Endothelial cell of umbilical vein (primary cell): ENCODE measurements around the gene MORN5. TPM values are rescaled to one million over a fixed set of nuclear protein-coding genes. Genes with fewer than 3 reads are reported as not detected.

Experiments used
- BruUV-seq: library from RNA; stranded (reverse); fragments of 400-500 nt; replicated peaks from 2 replicates; lab custom pipeline; 2021; lab: Mats Ljungman, UMichigan
- CTCF ChIA-PET: fragments of 300-600, 350-600 bp; sonication (Branson Sonifier 250); formaldehyde crosslinking; loops from one replicate; lab custom pipeline; 2021; ENCODE audit warnings: antibody characterized with exemption, inconsistent platforms; lab: Charles Lee
- POLR2A ChIA-PET: fragments of 300-600, 350-600 bp; sonication (Branson Sonifier 250); formaldehyde crosslinking; loops from one replicate; lab custom pipeline; 2021; ENCODE audit warnings: antibody characterized with exemption, inconsistent platforms; lab: Charles Lee
- DNase-seq: peaks from one replicate; pipeline ENCODE4 v3.0.0-alpha.2; 2011; ENCODE audit warnings: low read depth, low spot score
- FAIRE-seq: peaks from 2 replicates; lab custom pipeline; 2011; peaks lifted over from hg19 to GRCh38; lab: Jason Lieb, UNC
- H2AFZ ChIP-seq: 2 replicates; pipeline ENCODE4 v1.6.0; 2012; ENCODE audit warnings: low read depth, low read length, control low read depth, inconsistent platforms
- H3K27ac ChIP-seq: 2 replicates; pipeline ENCODE4 v1.5.1; 2011; ENCODE audit warnings: low read depth, mild to moderate bottlenecking, control low read depth, low read length, moderate library complexity; ENCODE audit not compliant: insufficient read depth
- H3K27me3 ChIP-seq, 2 experiments: 2 replicates each; pipeline versions ENCODE4 v1.6.0 to v1.6.1; 2011; ENCODE audit warnings: low read length in 2 of 2, mixed read lengths in 1 of 2; ENCODE audit not compliant: control insufficient read depth in 2 of 2, insufficient read depth in 2 of 2
- H3K36me3 ChIP-seq, 2 experiments: 2 replicates in 1 of 2; 3 replicates in 1 of 2; pipeline ENCODE4 v1.5.1; 2011; ENCODE audit warnings: low read length in 2 of 2, mild to moderate bottlenecking in 1 of 2, moderate library complexity in 1 of 2; ENCODE audit not compliant: control insufficient read depth in 2 of 2, insufficient read depth in 2 of 2; ENCODE audit errors: extremely low read depth in 1 of 2
- H3K4me1 ChIP-seq: 3 replicates; pipeline ENCODE4 v1.5.1; 2011; ENCODE audit warnings: mild to moderate bottlenecking, low read length; ENCODE audit not compliant: control insufficient read depth, insufficient read depth; ENCODE audit errors: extremely low read depth
- H3K4me2 ChIP-seq: 2 replicates; pipeline ENCODE4 v1.6.1; 2011; ENCODE audit warnings: low read length, control low read depth, mixed read lengths; ENCODE audit not compliant: insufficient read depth
- H3K4me3 ChIP-seq, 3 experiments: fragments of 200-600 bp in 1 of 3; sonication (generic), shearing (Covaris generic) in 1 of 3; replicated peaks in 1 of 3; 2 replicates each; pipeline ENCODE4 v1.5.1; 2011 to 2016; ENCODE audit warnings: control low read depth in 3 of 3, low read length in 3 of 3, mild to moderate bottlenecking in 2 of 3, inconsistent platforms in 1 of 3, low read depth in 1 of 3, moderate library complexity in 1 of 3; ENCODE audit not compliant: insufficient read depth in 1 of 3
- H3K79me2 ChIP-seq: 2 replicates; pipeline ENCODE4 v1.6.0; 2012; ENCODE audit warnings: low read length, inconsistent platforms; ENCODE audit not compliant: control insufficient read depth, insufficient read depth
- H3K9ac ChIP-seq: replicated peaks from 2 replicates; pipeline ENCODE3; 2011; ENCODE audit warnings: low read length, control low read depth; ENCODE audit not compliant: insufficient read depth; ENCODE audit errors: extremely low read depth
- H3K9me1 ChIP-seq: replicated peaks from 3 replicates; pipeline ENCODE4 v1.6.0; 2011; ENCODE audit warnings: mild to moderate bottlenecking, low read length; ENCODE audit not compliant: control insufficient read depth, insufficient read depth; ENCODE audit errors: extremely low read depth
- H3K9me3 ChIP-seq: replicated peaks from 2 replicates; pipeline ENCODE4 v1.5.1; 2012; ENCODE audit warnings: low read length, inconsistent platforms; ENCODE audit not compliant: control insufficient read depth, insufficient read depth
- H4K20me1 ChIP-seq: replicated peaks from 2 replicates; pipeline ENCODE3; 2011; ENCODE audit warnings: mild to moderate bottlenecking, low read length; ENCODE audit not compliant: control insufficient read depth, insufficient read depth; ENCODE audit errors: extremely low read depth
- EZH2 ChIP-seq: IDR thresholded peaks from 2 replicates; pipeline ENCODE4 v1.6.1; 2012; ENCODE audit warnings: borderline replicate concordance, low read depth, mild to moderate bottlenecking, moderate library complexity, low read length, inconsistent platforms; ENCODE audit not compliant: severe bottlenecking
- FOS ChIP-seq: IDR thresholded peaks from 2 replicates; pipeline ENCODE4 v1.6.1; 2011; ENCODE audit warnings: mild to moderate bottlenecking, low read length, moderate library complexity, borderline replicate concordance; ENCODE audit not compliant: insufficient read depth
- GATA2 ChIP-seq: IDR thresholded peaks from 2 replicates; pipeline ENCODE4 v1.7.0; 2011; ENCODE audit warnings: low read depth, mild to moderate bottlenecking, moderate library complexity, mixed read lengths, low read length; ENCODE audit not compliant: insufficient read length, insufficient read depth
- JUN ChIP-seq: IDR thresholded peaks from 2 replicates; pipeline ENCODE4 v1.6.1; 2011; ENCODE audit warnings: borderline replicate concordance, low read depth; ENCODE audit not compliant: insufficient read length, insufficient read depth
- MYC ChIP-seq: IDR thresholded peaks from one replicate; pipeline ENCODE4 v1.6.1; 2011; ENCODE audit warnings: mild to moderate bottlenecking, low read depth, low read length
- POLR2A ChIP-seq: IDR thresholded peaks from 2 replicates; pipeline ENCODE4 v1.6.1; 2012; ENCODE audit warnings: low read depth, mild to moderate bottlenecking, control low read depth, low read length
- POLR2AphosphoS5 ChIP-seq: IDR thresholded peaks from 2 replicates; pipeline ENCODE4 v1.6.1; 2012; ENCODE audit warnings: low read depth, mild to moderate bottlenecking, control low read depth, low read length, moderate library complexity; ENCODE audit not compliant: insufficient read depth
- dilution Hi-C: fragments of 300-500 bp; cut with MboI; formaldehyde crosslinking; loops from one replicate; pipeline ENCODE4 v1.15.0; 2019; ENCODE audit warnings: low sequenced_read_pairs; ENCODE audit not compliant: extremely low pct_ligation_motif_present
- intact Hi-C: fragments of 100-400 bp; cut with micrococcal nuclease; formaldehyde crosslinking; loops from one replicate; pipeline ENCODE4 v1.10.0; 2022
- polyA plus RNA-seq, 4 experiments: library from polyadenylated mRNA; depleted of rRNA in 3 of 4; stranded (reverse) in 3 of 4; unstranded in 1 of 4; fragments of >200 nt; gene quantifications; 2 replicates each; pipeline versions ENCODE4 v1.2.1 to v1.2.3, GENCODE V29; 2011 to 2012; ENCODE audit warnings: missing spikeins in 1 of 4
- total RNA-seq: library from RNA; stranded (reverse); gene quantifications from 2 replicates; pipeline ENCODE4 v1.2.3, GENCODE V29; 2021
- TF ChIP-seq, protein P1 (sequence below), 2 donors: IDR thresholded peaks; 1 replicate in 1 of 2; 2 replicates in 1 of 2; pipeline ENCODE4 v1.5.1; 2011; ENCODE audit warnings: low read length in 2 of 2, mild to moderate bottlenecking in 2 of 2, moderate library complexity in 2 of 2, control low read depth in 1 of 2, inconsistent platforms in 1 of 2, low read depth in 1 of 2; ENCODE audit not compliant: insufficient read depth in 1 of 2; ENCODE audit errors: extremely low read depth in 1 of 2
- TF ChIP-seq, protein P2 (sequence below): IDR thresholded peaks from 2 replicates; pipeline ENCODE4 v1.6.1; 2011; ENCODE audit not compliant: insufficient read depth, insufficient read length

Gene MORN5
- total and polyA plus RNA-seq, 2 donors (not counting 3 experiments of a cell fraction or from before 2014, with no cell fraction given), result not detected

DNA sequence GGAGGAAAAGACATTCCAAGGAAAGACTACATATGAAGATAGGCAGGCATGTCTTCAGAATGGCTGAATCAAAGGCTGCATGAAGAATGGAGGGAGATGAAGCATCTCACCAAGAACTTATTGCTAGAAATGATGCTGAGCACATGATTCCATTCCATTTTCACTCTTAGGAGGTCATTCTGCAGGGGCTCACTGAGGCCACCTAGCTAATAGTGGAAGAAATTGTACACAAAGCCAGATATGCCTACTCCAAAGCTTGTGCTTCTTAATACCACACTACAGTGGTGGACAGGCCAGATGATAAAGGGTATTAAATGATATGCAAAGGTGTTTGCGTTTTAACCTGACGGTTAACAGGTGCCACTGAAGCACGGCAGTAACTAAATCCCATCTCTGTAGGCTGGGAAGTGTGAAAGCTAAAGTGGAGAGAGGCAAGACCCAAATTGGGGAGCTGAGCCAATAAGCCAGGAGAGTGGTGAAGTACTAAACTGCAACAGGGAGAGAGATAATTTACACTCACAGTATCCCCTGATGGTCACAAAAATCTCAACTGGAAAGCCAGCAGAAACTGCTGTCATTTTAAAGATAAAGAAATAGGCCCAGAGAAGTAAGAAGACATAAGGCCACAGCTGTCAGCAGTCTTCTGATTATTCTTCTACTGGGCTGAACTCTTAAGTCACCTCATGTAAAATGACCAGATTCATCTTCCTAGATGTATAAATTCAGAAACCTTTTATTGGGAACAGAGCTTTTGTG is 14.7 kb upstream of the MORN5 start:
- BruUV-seq, result no TSS peak
- Histone ChIP-seq H3K9ac (no peak overlapping the region), H3K36me3 (peaks cover 4 to 7% of the 10 kb centered on the region in 2 experiments), H3K4me3 (no peak overlapping the region), H4K20me1 (no peaks in the 10 kb centered on the region), H3K27me3 (no peaks in the 10 kb centered on the region), H2AFZ (no peak overlapping the region), H3K4me1 (peaks cover 45% of the 10 kb centered on the region), H3K27ac (no peak overlapping the region), H3K79me2 (no peaks in the 10 kb centered on the region), H3K4me2 (no peak overlapping the region), H3K9me1 (no peaks in the 10 kb centered on the region), H3K9me3 (no peaks in the 10 kb centered on the region)
- dilution Hi-C loops, result no loop called here
- intact Hi-C loops, result loop anchor here (2.0 kb wide), 1 partner anchor 20 kb away; no protein-coding TSS in a partner anchor
- TF ChIP-seq FOS, result no peak
- TF ChIP-seq, protein P1, sequence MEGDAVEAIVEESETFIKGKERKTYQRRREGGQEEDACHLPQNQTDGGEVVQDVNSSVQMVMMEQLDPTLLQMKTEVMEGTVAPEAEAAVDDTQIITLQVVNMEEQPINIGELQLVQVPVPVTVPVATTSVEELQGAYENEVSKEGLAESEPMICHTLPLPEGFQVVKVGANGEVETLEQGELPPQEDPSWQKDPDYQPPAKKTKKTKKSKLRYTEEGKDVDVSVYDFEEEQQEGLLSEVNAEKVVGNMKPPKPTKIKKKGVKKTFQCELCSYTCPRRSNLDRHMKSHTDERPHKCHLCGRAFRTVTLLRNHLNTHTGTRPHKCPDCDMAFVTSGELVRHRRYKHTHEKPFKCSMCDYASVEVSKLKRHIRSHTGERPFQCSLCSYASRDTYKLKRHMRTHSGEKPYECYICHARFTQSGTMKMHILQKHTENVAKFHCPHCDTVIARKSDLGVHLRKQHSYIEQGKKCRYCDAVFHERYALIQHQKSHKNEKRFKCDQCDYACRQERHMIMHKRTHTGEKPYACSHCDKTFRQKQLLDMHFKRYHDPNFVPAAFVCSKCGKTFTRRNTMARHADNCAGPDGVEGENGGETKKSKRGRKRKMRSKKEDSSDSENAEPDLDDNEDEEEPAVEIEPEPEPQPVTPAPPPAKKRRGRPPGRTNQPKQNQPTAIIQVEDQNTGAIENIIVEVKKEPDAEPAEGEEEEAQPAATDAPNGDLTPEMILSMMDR (IDR thresholded peaks at IDR 0.05; ENCODE audit: extremely low read depth in 1 of 2, insufficient read depth in 1 of 2, low read depth in 1 of 2, low read length in 2 of 2), result peak; percentile 53 to 62
- CTCF ChIA-PET, result interaction anchor here (0.7 to 6.1 kb wide), 27 partner anchors 10 to 665 kb away, joined by 3 to 94 read pairs (median 4); partner anchors contain the start of genes LHX6, MORN5, MRRF and NDUFA8
- DNase-seq, result peak; percentile 60
- POLR2A ChIA-PET, result no interaction called here
- peak; percentile 70 for FAIRE-seq

DNA sequence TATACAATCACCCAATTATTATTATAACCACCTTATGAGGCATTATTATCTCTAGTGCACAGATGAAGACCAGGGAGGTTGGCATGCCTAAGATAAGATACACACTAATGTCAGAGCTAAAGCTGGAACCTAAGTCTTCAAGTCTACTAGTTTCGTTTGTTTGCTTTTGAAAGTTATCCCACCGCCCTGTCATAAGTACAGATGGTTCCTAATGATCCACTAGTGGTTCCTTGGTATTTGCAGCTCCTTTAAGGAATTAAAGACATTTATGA is 14.2 kb upstream of the MORN5 start:
- Histone ChIP-seq H3K9me3 (no peaks in the 10 kb centered on the region), H3K4me1 (peaks cover 41% of the 10 kb centered on the region), H3K4me3 (no peak overlapping the region), H3K4me2 (no peak overlapping the region), H3K9me1 (no peaks in the 10 kb centered on the region), H4K20me1 (no peaks in the 10 kb centered on the region), H3K79me2 (no peaks in the 10 kb centered on the region), H3K9ac (no peak overlapping the region), H3K27ac (no peak overlapping the region), H3K27me3 (no peaks in the 10 kb centered on the region), H3K36me3 (peaks cover 4 to 7% of the 10 kb centered on the region in 2 experiments), H2AFZ (no peak overlapping the region)
- intact Hi-C loops, result loop anchor here (2.0 kb wide), 1 partner anchor 21 kb away; no protein-coding TSS in a partner anchor
- ChIA-PET POLR2A (no interaction called here), CTCF (interaction anchor here (0.7 to 6.1 kb wide), 21 partner anchors 8 to 665 kb away, joined by 3 to 94 read pairs (median 4); partner anchors contain the start of genes LHX6, MORN5, MRRF and NDUFA8)
- TF ChIP-seq MYC (no peak), FOS (no peak), EZH2 (no peak), POLR2A (no peak), GATA2 (no peak), JUN (no peak), POLR2AphosphoS5 (no peak)
- TF ChIP-seq, protein P2, sequence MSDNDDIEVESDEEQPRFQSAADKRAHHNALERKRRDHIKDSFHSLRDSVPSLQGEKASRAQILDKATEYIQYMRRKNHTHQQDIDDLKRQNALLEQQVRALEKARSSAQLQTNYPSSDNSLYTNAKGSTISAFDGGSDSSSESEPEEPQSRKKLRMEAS, result no peak
- TF ChIP-seq, protein P1 (IDR thresholded peaks at IDR 0.05; ENCODE audit: extremely low read depth in 1 of 2, insufficient read depth in 1 of 2, low read depth in 1 of 2, low read length in 2 of 2), result no peak
- dilution Hi-C loops, result no loop called here
- DNase-seq (no peak), FAIRE-seq (no peak)
- BruUV-seq, result no TSS peak
